Measurements from ENCODE around the gene MAP2K5. TPM values are rescaled to one million over a fixed set of nuclear protein-coding genes. Genes with fewer than 3 reads are reported as not detected.

MAP2K5 gene
- total and polyA plus RNA-seq, 2 donors from 2014 or later, result 14.1 to 18.6 TPM

GRCh38 chr15:67639591-67639990, 97.1 kb downstream of the MAP2K5 start:
- H3K36me3 ChIP-seq (ENCODE audit: control insufficient read depth in 2 of 3, insufficient read depth in 3 of 3, low read length in 3 of 3), result no peaks in the 10 kb centered on the region
- no peak for FAIRE-seq
- no peak for DNase-seq
- H3K27me3 ChIP-seq (ENCODE audit: control insufficient read depth, insufficient read depth, low read length), result no peaks in the 10 kb centered on the region
- no peak for TF ChIP-seq CTCF (IDR thresholded peaks at IDR 0.05; ENCODE audit: borderline replicate concordance, extremely low read depth, insufficient read depth)
- no peak overlapping the region for H3K9ac ChIP-seq (ENCODE audit: low read length in 3 of 3)
- no peak overlapping the region for H3K4me3 ChIP-seq (ENCODE audit: low read length in 3 of 3)
- no peaks in the 10 kb centered on the region for H3K4me1 ChIP-seq (ENCODE audit: control insufficient read depth in 2 of 3, insufficient read depth in 2 of 3, low read depth in 1 of 3, low read length in 3 of 3)
- no peaks in the 10 kb centered on the region for H3K9me3 ChIP-seq (ENCODE audit: control insufficient read depth in 2 of 3, insufficient read depth in 1 of 3, low read length in 3 of 3)
- no peak overlapping the region for H3K27ac ChIP-seq (ENCODE audit: low read depth in 2 of 2, low read length in 2 of 2)
- intact Hi-C loops (cut with DNase I), result no loop called here

GRCh38 chr15:67641453-67641852, 99.0 kb downstream of the MAP2K5 start:
- DNase-seq (peak in 1 of 5 donors; percentile 8), FAIRE-seq (no peak)
- H3K4me3 ChIP-seq (ENCODE audit: low read length in 3 of 3), result no peak overlapping the region
- H3K4me1 ChIP-seq (ENCODE audit: control insufficient read depth in 2 of 3, insufficient read depth in 2 of 3, low read depth in 1 of 3, low read length in 3 of 3), result no peaks in the 10 kb centered on the region
- no peaks in the 10 kb centered on the region for H3K27me3 ChIP-seq (ENCODE audit: control insufficient read depth, insufficient read depth, low read length)
- TF ChIP-seq CTCF (IDR thresholded peaks at IDR 0.05; ENCODE audit: borderline replicate concordance, extremely low read depth, insufficient read depth), result no peak
- H3K9me3 ChIP-seq (ENCODE audit: control insufficient read depth in 2 of 3, insufficient read depth in 1 of 3, low read length in 3 of 3), result no peaks in the 10 kb centered on the region
- no peak overlapping the region for H3K9ac ChIP-seq (ENCODE audit: low read length in 3 of 3)
- no peaks in the 10 kb centered on the region for H3K36me3 ChIP-seq (ENCODE audit: control insufficient read depth in 2 of 3, insufficient read depth in 3 of 3, low read length in 3 of 3)
- intact Hi-C loops (cut with DNase I), result no loop called here
- H3K27ac ChIP-seq (ENCODE audit: low read depth in 2 of 2, low read length in 2 of 2), result no peak overlapping the region

GRCh38 chr15:67646847-67647246, 104.3 kb downstream of the MAP2K5 start:
- no peaks in the 10 kb centered on the region for H3K27me3 ChIP-seq (ENCODE audit: control insufficient read depth, insufficient read depth, low read length)
- H3K9me3 ChIP-seq (ENCODE audit: control insufficient read depth in 2 of 3, insufficient read depth in 1 of 3, low read length in 3 of 3), result no peaks in the 10 kb centered on the region
- H3K9ac ChIP-seq (ENCODE audit: low read length in 3 of 3), result no peak overlapping the region
- no peak overlapping the region for H3K27ac ChIP-seq (ENCODE audit: low read depth in 2 of 2, low read length in 2 of 2)
- no peak for TF ChIP-seq CTCF (IDR thresholded peaks at IDR 0.05; ENCODE audit: borderline replicate concordance, extremely low read depth, insufficient read depth)
- intact Hi-C loops (cut with DNase I), result no loop called here
- no peak overlapping the region for H3K4me3 ChIP-seq (ENCODE audit: low read length in 3 of 3)
- no peaks in the 10 kb centered on the region for H3K36me3 ChIP-seq (ENCODE audit: control insufficient read depth in 2 of 3, insufficient read depth in 3 of 3, low read length in 3 of 3)
- FAIRE-seq (no peak), DNase-seq (no peak)
- no peaks in the 10 kb centered on the region for H3K4me1 ChIP-seq (ENCODE audit: control insufficient read depth in 2 of 3, insufficient read depth in 2 of 3, low read depth in 1 of 3, low read length in 3 of 3)

GRCh38 chr15:67652586-67652985, 110.1 kb downstream of the MAP2K5 start:
- no peak overlapping the region for H3K9ac ChIP-seq (ENCODE audit: low read length in 3 of 3)
- peaks cover 0 to 10% (median 0%) of the 10 kb centered on the region in 3 donors for H3K9me3 ChIP-seq (ENCODE audit: control insufficient read depth in 2 of 3, insufficient read depth in 1 of 3, low read length in 3 of 3)
- no peak for FAIRE-seq
- no peak for TF ChIP-seq CTCF (IDR thresholded peaks at IDR 0.05; ENCODE audit: borderline replicate concordance, extremely low read depth, insufficient read depth)
- no peak for DNase-seq
- H3K4me3 ChIP-seq (ENCODE audit: low read length in 3 of 3), result no peak overlapping the region
- intact Hi-C loops (cut with DNase I), result no loop called here
- H3K36me3 ChIP-seq (ENCODE audit: control insufficient read depth in 2 of 3, insufficient read depth in 3 of 3, low read length in 3 of 3), result peaks cover 0 to 3% (median 0%) of the 10 kb centered on the region in 3 donors
- no peaks in the 10 kb centered on the region for H3K27me3 ChIP-seq (ENCODE audit: control insufficient read depth, insufficient read depth, low read length)
- no peak overlapping the region for H3K27ac ChIP-seq (ENCODE audit: low read depth in 2 of 2, low read length in 2 of 2)
- H3K4me1 ChIP-seq (ENCODE audit: control insufficient read depth in 2 of 3, insufficient read depth in 2 of 3, low read depth in 1 of 3, low read length in 3 of 3), result no peaks in the 10 kb centered on the region
